WTC11 (cell line): ENCODE measurements around the gene F8. TPM values are rescaled to one million over a fixed set of nuclear protein-coding genes. Genes with fewer than 3 reads are reported as not detected.

Experiments
- ATAC-seq: fragments of 200-7000 bp; cut with Tn5 transposase; 2 replicates; pipeline ENCODE4 v1.10.0; 2021; ENCODE audit warnings: mild to moderate bottlenecking, moderate library complexity
- CTCF ChIA-PET: fragments of 300-600 bp; sonication (Branson Sonifier 250); formaldehyde crosslinking; loops from one replicate; lab custom pipeline; 2021; ENCODE audit warnings: antibody characterized with exemption; lab: Charles Lee
- POLR2A ChIA-PET: fragments of 350-600 bp; sonication (Branson Sonifier 250); formaldehyde crosslinking; loops from one replicate; lab custom pipeline; 2021; ENCODE audit warnings: antibody characterized with exemption; lab: Charles Lee
- DNase-seq: peaks from one replicate; pipeline ENCODE4 v3.0.0; 2021; ENCODE audit warnings: low spot score
- H3K27ac Mint-ChIP-seq: 2 replicates; pipeline ENCODE4 v1.8.0; 2021; ENCODE audit warnings: mixed read lengths
- H3K27me3 Mint-ChIP-seq: 2 replicates; pipeline ENCODE4 v1.8.0; 2021; ENCODE audit warnings: low read depth, mild to moderate bottlenecking, moderate library complexity, mixed read lengths
- H3K36me3 Mint-ChIP-seq: 2 replicates; pipeline ENCODE4 v1.8.0; 2021; ENCODE audit warnings: mixed read lengths
- H3K4me1 Mint-ChIP-seq: 2 replicates; pipeline ENCODE4 v1.8.0; 2022; ENCODE audit warnings: mixed read lengths
- H3K4me3 Mint-ChIP-seq: 2 replicates; pipeline ENCODE4 v1.8.0; 2021; ENCODE audit warnings: mild to moderate bottlenecking, moderate library complexity, mixed read lengths
- H3K9me3 Mint-ChIP-seq: 2 replicates; pipeline ENCODE4 v1.8.0; 2021; ENCODE audit warnings: mixed read lengths
- CREB1 ChIP-seq: sonication (generic); formaldehyde crosslinking; IDR thresholded peaks from 2 replicates; pipeline ENCODE4 v1.8.0; 2023; ENCODE audit warnings: mild to moderate bottlenecking, missing genetic modification reagents
- CREM ChIP-seq: sonication (generic); formaldehyde crosslinking; IDR thresholded peaks from 2 replicates; pipeline ENCODE4 v1.8.1; 2022; ENCODE audit warnings: mild to moderate bottlenecking, missing genetic modification reagents, moderate library complexity
- CTCF ChIP-seq: fragments of 200-600 bp; IDR thresholded peaks from 2 replicates; pipeline ENCODE4 v1.8.0; 2022; ENCODE audit warnings: antibody characterized with exemption
- E2F4 ChIP-seq: sonication (generic); formaldehyde crosslinking; IDR thresholded peaks from 2 replicates; pipeline ENCODE4 v1.8.1; 2022; ENCODE audit warnings: low read depth, mild to moderate bottlenecking, moderate library complexity, missing genetic modification reagents, borderline replicate concordance
- EMX1 ChIP-seq: fragments of 250-450 bp; sonication (Bioruptor Pico); IDR thresholded peaks from 2 replicates; pipeline ENCODE4 v1.8.0; 2021; ENCODE audit warnings: mild to moderate bottlenecking
- FOXJ3 ChIP-seq: sonication (generic); formaldehyde crosslinking; IDR thresholded peaks from 2 replicates; pipeline ENCODE4 v1.9.0; 2021; ENCODE audit warnings: missing genetic modification reagents, mild to moderate bottlenecking, borderline replicate concordance
- FOXP1 ChIP-seq: sonication (generic); formaldehyde crosslinking; IDR thresholded peaks from 2 replicates; pipeline ENCODE4 v1.8.0; 2022; ENCODE audit warnings: missing genetic modification reagents, mild to moderate bottlenecking, moderate library complexity, borderline replicate concordance
- GRHL2 ChIP-seq: fragments of 250-450 bp; sonication (Bioruptor Pico); IDR thresholded peaks from 2 replicates; pipeline ENCODE4 v1.8.0; 2022; ENCODE audit warnings: mild to moderate bottlenecking, moderate library complexity; ENCODE audit not compliant: insufficient replicate concordance, severe bottlenecking
- IRF2 ChIP-seq: sonication (generic); formaldehyde crosslinking; IDR thresholded peaks from 2 replicates; pipeline ENCODE4 v1.8.0; 2022; ENCODE audit warnings: low read depth, missing genetic modification reagents, borderline replicate concordance
- JUN ChIP-seq: sonication (generic); formaldehyde crosslinking; IDR thresholded peaks from 2 replicates; pipeline ENCODE4 v1.8.0; 2023; ENCODE audit warnings: mild to moderate bottlenecking, missing genetic modification reagents
- KAT7 ChIP-seq: sonication (generic); formaldehyde crosslinking; IDR thresholded peaks from 2 replicates; pipeline ENCODE4 v1.8.1; 2023; ENCODE audit warnings: missing genetic modification reagents, mild to moderate bottlenecking, borderline replicate concordance
- MYBL2 ChIP-seq: sonication (generic); formaldehyde crosslinking; IDR thresholded peaks from 2 replicates; pipeline ENCODE4 v1.8.1; 2023; ENCODE audit warnings: mild to moderate bottlenecking, moderate library complexity, missing genetic modification reagents
- PRRX2 ChIP-seq: fragments of 250-450 bp; sonication (Bioruptor Pico); IDR thresholded peaks from 2 replicates; pipeline ENCODE4 v1.8.0; 2021; ENCODE audit warnings: mild to moderate bottlenecking
- RELA ChIP-seq: sonication (generic); formaldehyde crosslinking; IDR thresholded peaks from 2 replicates; pipeline ENCODE4 v1.8.1; 2022; ENCODE audit warnings: missing genetic modification reagents, mild to moderate bottlenecking, borderline replicate concordance
- ZNF138 ChIP-seq: sonication (generic); formaldehyde crosslinking; conservative IDR thresholded peaks from 2 replicates; pipeline ENCODE4 v1.8.1; 2022; ENCODE audit warnings: mild to moderate bottlenecking, moderate library complexity, missing genetic modification reagents
- ZNF425 ChIP-seq: fragments of 250-450 bp; sonication (Bioruptor Pico); conservative IDR thresholded peaks from 2 replicates; pipeline ENCODE4 v1.9.0; 2021; ENCODE audit warnings: mild to moderate bottlenecking
- ZNF532 ChIP-seq: fragments of 250-450 bp; sonication (Bioruptor Pico); IDR thresholded peaks from 2 replicates; pipeline ENCODE4 v1.9.0; 2021; ENCODE audit warnings: mild to moderate bottlenecking, borderline replicate concordance
- total RNA-seq: library from RNA; stranded (reverse); gene quantifications from 3 replicates; pipeline ENCODE4 v1.2.3, GENCODE V29; 2021
- TF ChIP-seq, protein P1 (sequence below): sonication (generic); formaldehyde crosslinking; IDR thresholded peaks from 2 replicates; pipeline ENCODE4 v1.8.0; 2022; ENCODE audit warnings: missing genetic modification reagents
- TF ChIP-seq, protein P2 (sequence below): sonication (generic); formaldehyde crosslinking; IDR thresholded peaks from 2 replicates; pipeline ENCODE4 v1.8.1; 2022; ENCODE audit warnings: low read depth, missing genetic modification reagents, borderline replicate concordance

F8 gene
- total RNA-seq, 1 experiment from 2014 or later = 1.6 TPM

- ChIA-PET CTCF (interaction anchor here (1.1 kb wide), 1 partner anchor 42 kb away, joined by 3 read pairs; the partner anchor contains the start of gene DKC1), POLR2A (interaction anchor here (1.0 kb wide), 1 partner anchor 56 kb away, joined by 3 read pairs; no protein-coding TSS in a partner anchor)
- H3K27ac Mint-ChIP-seq = no peak overlapping the region
- TF ChIP-seq IRF2 (CRISPR knock-in tag) (no peak), MYBL2 (CRISPR knock-in tag) (no peak), PRRX2 (CRISPR knock-in tag) (no peak), GRHL2 (CRISPR knock-in tag) (no peak), FOXP1 (CRISPR knock-in tag) (no peak), E2F4 (CRISPR knock-in tag) (no peak), EMX1 (CRISPR knock-in tag) (no peak), CTCF (no peak), JUN (CRISPR knock-in tag) (no peak), CREB1 (CRISPR knock-in tag) (no peak), ZNF425 (no peak), CREM (no peak), KAT7 (CRISPR knock-in tag) (no peak), FOXJ3 (CRISPR knock-in tag) (no peak), ZNF532 (CRISPR knock-in tag) (no peak), ZNF138 (CRISPR knock-in tag) (no peak), RELA (CRISPR knock-in tag) (no peak)
- TF ChIP-seq, protein P1, sequence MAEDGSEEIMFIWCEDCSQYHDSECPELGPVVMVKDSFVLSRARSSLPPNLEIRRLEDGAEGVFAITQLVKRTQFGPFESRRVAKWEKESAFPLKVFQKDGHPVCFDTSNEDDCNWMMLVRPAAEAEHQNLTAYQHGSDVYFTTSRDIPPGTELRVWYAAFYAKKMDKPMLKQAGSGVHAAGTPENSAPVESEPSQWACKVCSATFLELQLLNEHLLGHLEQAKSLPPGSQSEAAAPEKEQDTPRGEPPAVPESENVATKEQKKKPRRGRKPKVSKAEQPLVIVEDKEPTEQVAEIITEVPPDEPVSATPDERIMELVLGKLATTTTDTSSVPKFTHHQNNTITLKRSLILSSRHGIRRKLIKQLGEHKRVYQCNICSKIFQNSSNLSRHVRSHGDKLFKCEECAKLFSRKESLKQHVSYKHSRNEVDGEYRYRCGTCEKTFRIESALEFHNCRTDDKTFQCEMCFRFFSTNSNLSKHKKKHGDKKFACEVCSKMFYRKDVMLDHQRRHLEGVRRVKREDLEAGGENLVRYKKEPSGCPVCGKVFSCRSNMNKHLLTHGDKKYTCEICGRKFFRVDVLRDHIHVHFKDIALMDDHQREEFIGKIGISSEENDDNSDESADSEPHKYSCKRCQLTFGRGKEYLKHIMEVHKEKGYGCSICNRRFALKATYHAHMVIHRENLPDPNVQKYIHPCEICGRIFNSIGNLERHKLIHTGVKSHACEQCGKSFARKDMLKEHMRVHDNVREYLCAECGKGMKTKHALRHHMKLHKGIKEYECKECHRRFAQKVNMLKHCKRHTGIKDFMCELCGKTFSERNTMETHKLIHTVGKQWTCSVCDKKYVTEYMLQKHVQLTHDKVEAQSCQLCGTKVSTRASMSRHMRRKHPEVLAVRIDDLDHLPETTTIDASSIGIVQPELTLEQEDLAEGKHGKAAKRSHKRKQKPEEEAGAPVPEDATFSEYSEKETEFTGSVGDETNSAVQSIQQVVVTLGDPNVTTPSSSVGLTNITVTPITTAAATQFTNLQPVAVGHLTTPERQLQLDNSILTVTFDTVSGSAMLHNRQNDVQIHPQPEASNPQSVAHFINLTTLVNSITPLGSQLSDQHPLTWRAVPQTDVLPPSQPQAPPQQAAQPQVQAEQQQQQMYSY (CRISPR knock-in tag) = no peak
- TF ChIP-seq, protein P2, sequence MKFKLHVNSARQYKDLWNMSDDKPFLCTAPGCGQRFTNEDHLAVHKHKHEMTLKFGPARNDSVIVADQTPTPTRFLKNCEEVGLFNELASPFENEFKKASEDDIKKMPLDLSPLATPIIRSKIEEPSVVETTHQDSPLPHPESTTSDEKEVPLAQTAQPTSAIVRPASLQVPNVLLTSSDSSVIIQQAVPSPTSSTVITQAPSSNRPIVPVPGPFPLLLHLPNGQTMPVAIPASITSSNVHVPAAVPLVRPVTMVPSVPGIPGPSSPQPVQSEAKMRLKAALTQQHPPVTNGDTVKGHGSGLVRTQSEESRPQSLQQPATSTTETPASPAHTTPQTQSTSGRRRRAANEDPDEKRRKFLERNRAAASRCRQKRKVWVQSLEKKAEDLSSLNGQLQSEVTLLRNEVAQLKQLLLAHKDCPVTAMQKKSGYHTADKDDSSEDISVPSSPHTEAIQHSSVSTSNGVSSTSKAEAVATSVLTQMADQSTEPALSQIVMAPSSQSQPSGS (CRISPR knock-in tag) = no peak
- DNase-seq = no peak
- peaks cover 9% of the 10 kb centered on the region for H3K36me3 Mint-ChIP-seq
- peaks cover 72% of the 10 kb centered on the region for H3K27me3 Mint-ChIP-seq
- peaks cover 27% of the 10 kb centered on the region for H3K9me3 Mint-ChIP-seq
- H3K4me3 Mint-ChIP-seq = peak overlapping the region; percentile 70
- H3K4me1 Mint-ChIP-seq = peaks cover 29% of the 10 kb centered on the region
- ATAC-seq = no peak
Observed at GRCh38 chrX:154804261-154804956, 218.1 kb downstream of the F8 start.
